ENCODE results near the gene PCDHA7.

DNA sequence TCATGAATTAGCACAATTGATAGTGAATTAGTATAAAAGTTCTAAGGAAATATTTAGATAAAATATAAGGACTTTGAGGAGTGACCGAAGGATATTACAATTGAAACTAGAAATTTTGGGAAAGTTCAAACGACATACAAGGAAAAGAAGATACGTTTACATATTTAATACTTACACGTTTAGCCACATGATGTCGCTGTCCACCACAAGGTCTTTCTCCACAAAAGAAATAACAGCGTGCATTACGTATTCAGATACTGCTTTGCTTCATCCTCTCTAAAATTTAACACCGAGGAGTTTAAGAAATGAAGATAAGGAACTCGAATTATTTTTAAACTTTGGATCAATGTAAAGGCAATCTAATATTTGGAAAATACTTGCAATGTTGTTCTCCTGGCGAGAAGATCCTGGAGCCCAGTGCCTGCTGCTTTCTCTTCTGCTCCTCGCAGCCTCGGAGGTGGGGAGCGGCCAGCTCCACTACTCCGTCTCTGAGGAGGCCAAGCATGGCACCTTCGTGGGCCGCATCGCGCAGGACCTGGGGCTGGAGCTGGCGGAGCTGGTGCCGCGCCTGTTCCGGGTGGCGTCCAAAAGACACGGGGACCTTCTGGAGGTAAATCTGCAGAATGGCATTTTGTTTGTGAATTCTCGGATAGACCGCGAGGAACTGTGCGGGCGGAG is 33.1 kb upstream of the PCDHA7 start, which contains the start of gene PCDHA3:
- TF ChIP-seq, protein P1, sequence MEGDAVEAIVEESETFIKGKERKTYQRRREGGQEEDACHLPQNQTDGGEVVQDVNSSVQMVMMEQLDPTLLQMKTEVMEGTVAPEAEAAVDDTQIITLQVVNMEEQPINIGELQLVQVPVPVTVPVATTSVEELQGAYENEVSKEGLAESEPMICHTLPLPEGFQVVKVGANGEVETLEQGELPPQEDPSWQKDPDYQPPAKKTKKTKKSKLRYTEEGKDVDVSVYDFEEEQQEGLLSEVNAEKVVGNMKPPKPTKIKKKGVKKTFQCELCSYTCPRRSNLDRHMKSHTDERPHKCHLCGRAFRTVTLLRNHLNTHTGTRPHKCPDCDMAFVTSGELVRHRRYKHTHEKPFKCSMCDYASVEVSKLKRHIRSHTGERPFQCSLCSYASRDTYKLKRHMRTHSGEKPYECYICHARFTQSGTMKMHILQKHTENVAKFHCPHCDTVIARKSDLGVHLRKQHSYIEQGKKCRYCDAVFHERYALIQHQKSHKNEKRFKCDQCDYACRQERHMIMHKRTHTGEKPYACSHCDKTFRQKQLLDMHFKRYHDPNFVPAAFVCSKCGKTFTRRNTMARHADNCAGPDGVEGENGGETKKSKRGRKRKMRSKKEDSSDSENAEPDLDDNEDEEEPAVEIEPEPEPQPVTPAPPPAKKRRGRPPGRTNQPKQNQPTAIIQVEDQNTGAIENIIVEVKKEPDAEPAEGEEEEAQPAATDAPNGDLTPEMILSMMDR (IDR thresholded peaks at IDR 0.05): peak in 1 of 4 donors; percentile 13
- no peak for TF ChIP-seq POLR2A (IDR thresholded peaks at IDR 0.05)

All from right lobe of liver (tissue), 4 donors.